OCI-LY1 (cell line): Measurements from ENCODE around the gene ATF6.
"Not testable (repeated sequence)": the region's sequence is repeated elsewhere in the genome, so short reads cannot be mapped to it uniquely, and the experiment has no call there.

Experiments
- H2AFZ ChIP-seq: fragments of 200-600 bp; sonication (generic), shearing (Covaris generic); 2 replicates; pipeline ENCODE4 v1.6.0; 2014; ENCODE audit warnings: antibody characterized with exemption, mild to moderate bottlenecking, low read length
- H3F3A ChIP-seq: fragments of 200-600 bp; sonication (generic), shearing (Covaris generic); 2 replicates; pipeline ENCODE4 v1.6.0; 2014; ENCODE audit warnings: mild to moderate bottlenecking, antibody characterized with exemption, low read length, moderate library complexity; ENCODE audit not compliant: insufficient read depth
- H3K27ac ChIP-seq: fragments of 200-600 bp; sonication (generic); 2 replicates; pipeline ENCODE4 v1.5.1; 2014; ENCODE audit warnings: low read length, mixed run types, mild to moderate bottlenecking, low read depth; ENCODE audit not compliant: poor library complexity, severe bottlenecking
- H3K27me3 ChIP-seq: fragments of 200-600 bp; sonication (generic); 2 replicates; pipeline ENCODE4 v1.6.0; 2014; ENCODE audit warnings: antibody characterized with exemption, mild to moderate bottlenecking, low read length, moderate library complexity; ENCODE audit not compliant: insufficient read depth
- H3K36me3 ChIP-seq: fragments of 200-600 bp; sonication (generic); 2 replicates; pipeline ENCODE4 v1.6.1; 2014; ENCODE audit warnings: mild to moderate bottlenecking, antibody characterized with exemption, low read length, moderate library complexity, mixed read lengths; ENCODE audit not compliant: insufficient read depth
- H3K4me1 ChIP-seq: fragments of 200-600 bp; sonication (generic); 2 replicates; pipeline ENCODE4 v1.5.1; 2014; ENCODE audit warnings: mild to moderate bottlenecking, low read length, moderate library complexity; ENCODE audit not compliant: insufficient read depth, severe bottlenecking
- H3K4me2 ChIP-seq: fragments of 200-600 bp; sonication (generic), shearing (Covaris generic); 2 replicates; pipeline ENCODE4 v1.6.1; 2014; ENCODE audit warnings: low read length
- H3K4me3 ChIP-seq: fragments of 200-600 bp; sonication (generic); 2 replicates; pipeline ENCODE4 v1.5.1; 2014; ENCODE audit warnings: low read length, low read depth, mild to moderate bottlenecking, mixed read lengths; ENCODE audit not compliant: poor library complexity, severe bottlenecking
- H3K79me2 ChIP-seq: fragments of 200-600 bp; shearing (Covaris generic); 2 replicates; pipeline ENCODE4 v1.6.1; 2016; ENCODE audit warnings: mixed run types, low read length, mixed read lengths; ENCODE audit not compliant: insufficient read depth
- H3K9ac ChIP-seq: fragments of 200-600 bp; sonication (generic), shearing (Covaris generic); 2 replicates; pipeline ENCODE4 v1.6.1; 2014; ENCODE audit warnings: mild to moderate bottlenecking, low read length, mixed read lengths
- H3K9me2 ChIP-seq: fragments of 200-600 bp; sonication (generic), shearing (Covaris generic); 2 replicates; pipeline ENCODE4 v1.6.1; 2014; ENCODE audit warnings: low read depth, mild to moderate bottlenecking, low read length, mixed read lengths
- H3K9me3 ChIP-seq: fragments of 200-600 bp; shearing (Covaris generic); 2 replicates; pipeline ENCODE4 v1.6.1; 2014; ENCODE audit warnings: low read length, mixed read lengths
- H4K20me1 ChIP-seq: fragments of 200-600 bp; sonication (generic), shearing (Covaris generic); 2 replicates; pipeline ENCODE4 v1.6.0; 2016; ENCODE audit warnings: mild to moderate bottlenecking, low read length; ENCODE audit not compliant: insufficient read depth
- CTCF ChIP-seq: fragments of 200-600 bp; sonication (generic), shearing (Covaris generic); IDR thresholded peaks from 2 replicates; pipeline ENCODE4 v1.5.1; 2017; ENCODE audit warnings: mild to moderate bottlenecking, antibody characterized with exemption, low read length, moderate library complexity, mixed read lengths
- EZH2 ChIP-seq: fragments of 200-600 bp; sonication (generic), shearing (Covaris generic); IDR thresholded peaks from 2 replicates; pipeline ENCODE4 v1.8.0; 2017; ENCODE audit warnings: borderline replicate concordance, mixed run types, mild to moderate bottlenecking, antibody characterized with exemption, low read length, moderate library complexity, mixed read lengths

The ATF6 gene

DNA sequence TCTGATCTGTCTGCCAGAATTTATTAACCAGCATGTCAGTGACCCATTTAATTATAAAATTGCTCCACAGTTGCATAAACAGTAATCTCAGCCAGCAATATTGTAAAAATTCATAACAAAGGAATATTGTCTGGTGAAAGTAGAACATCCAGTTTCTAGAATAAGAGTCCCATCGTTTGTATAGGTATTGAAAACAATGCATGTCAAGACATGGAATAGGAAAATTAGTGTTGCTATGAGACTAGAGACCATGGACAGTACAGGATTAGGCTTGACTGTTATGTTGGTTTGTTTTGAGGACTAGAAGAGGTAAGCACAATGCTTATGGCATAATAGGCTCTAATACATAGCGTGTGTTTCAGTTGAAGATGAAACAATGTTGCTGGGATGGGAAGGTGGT lies 37.1 kb downstream of the ATF6 start:
- Histone ChIP-seq H3K4me2 (no peak overlapping the region), H3K27ac (no peak overlapping the region), H3K4me1 (no peaks in the 10 kb centered on the region), H3K79me2 (no peaks in the 10 kb centered on the region), H3K9me3 (no peaks in the 10 kb centered on the region), H3K4me3 (no peak overlapping the region), H4K20me1 (no peaks in the 10 kb centered on the region), H2AFZ (no peak overlapping the region), H3K36me3 (peaks cover 14% of the 10 kb centered on the region; the same call in 1 of the 2 replicates), H3K27me3 (no peaks in the 10 kb centered on the region), H3K9me2 (no peaks in the 10 kb centered on the region), H3K9ac (no peak overlapping the region), H3F3A (no peaks in the 10 kb centered on the region)
- TF ChIP-seq EZH2 (no peak), CTCF (no peak)

DNA sequence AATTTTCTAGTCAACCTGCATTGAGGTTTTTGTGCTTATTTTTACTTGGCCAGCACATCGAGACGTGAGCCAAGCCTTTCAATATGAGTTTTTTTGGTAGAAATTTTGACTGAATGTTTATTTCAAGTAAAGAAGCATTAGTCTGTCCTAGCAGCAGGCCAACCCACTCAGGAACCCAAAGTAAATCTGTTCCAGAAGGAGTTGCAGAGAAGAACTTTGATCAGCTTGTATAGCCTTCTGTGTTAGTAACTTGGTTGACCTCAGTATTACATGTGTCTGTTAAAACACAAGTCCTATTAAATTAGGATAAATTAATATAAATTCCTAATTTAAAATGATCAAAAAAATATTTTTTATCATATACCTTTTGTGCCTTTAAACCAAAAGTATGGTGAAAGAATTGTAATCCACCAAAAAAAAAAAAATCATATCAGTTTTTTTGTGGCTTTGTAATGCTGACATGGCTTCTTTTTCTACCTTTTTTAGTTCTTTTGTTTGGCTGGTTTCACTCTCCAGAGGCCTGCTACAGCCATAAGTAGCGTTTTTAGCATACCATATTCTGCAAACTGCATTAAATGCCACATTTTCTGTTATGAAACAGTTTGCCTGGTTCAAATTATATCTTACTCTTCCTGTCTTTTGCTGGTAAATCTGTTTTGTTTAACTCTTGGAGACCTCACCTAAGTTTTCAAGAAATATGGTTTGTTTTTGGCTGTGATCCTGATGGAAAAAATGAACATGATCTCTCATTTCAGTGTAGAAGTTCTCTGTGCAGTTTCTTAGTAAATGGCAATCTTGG lies 39.5 kb downstream of the ATF6 start:
- H4K20me1 ChIP-seq, result no peaks in the 10 kb centered on the region
- H3K27me3 ChIP-seq, result no peaks in the 10 kb centered on the region
- no peak overlapping the region for H3K27ac ChIP-seq
- peaks cover 16% of the 10 kb centered on the region for H3K36me3 ChIP-seq
- H3F3A ChIP-seq, result no peaks in the 10 kb centered on the region
- H3K4me3 ChIP-seq, result no peak overlapping the region
- peaks cover 6% of the 10 kb centered on the region; the same call in 1 of the 2 replicates for H3K9me3 ChIP-seq
- H2AFZ ChIP-seq, result no peak overlapping the region
- H3K9ac ChIP-seq, result no peak overlapping the region
- H3K4me2 ChIP-seq, result no peak overlapping the region
- no peak for TF ChIP-seq CTCF
- TF ChIP-seq EZH2, result no peak
- no peaks in the 10 kb centered on the region for H3K9me2 ChIP-seq
- no peaks in the 10 kb centered on the region for H3K79me2 ChIP-seq
- no peaks in the 10 kb centered on the region for H3K4me1 ChIP-seq

DNA sequence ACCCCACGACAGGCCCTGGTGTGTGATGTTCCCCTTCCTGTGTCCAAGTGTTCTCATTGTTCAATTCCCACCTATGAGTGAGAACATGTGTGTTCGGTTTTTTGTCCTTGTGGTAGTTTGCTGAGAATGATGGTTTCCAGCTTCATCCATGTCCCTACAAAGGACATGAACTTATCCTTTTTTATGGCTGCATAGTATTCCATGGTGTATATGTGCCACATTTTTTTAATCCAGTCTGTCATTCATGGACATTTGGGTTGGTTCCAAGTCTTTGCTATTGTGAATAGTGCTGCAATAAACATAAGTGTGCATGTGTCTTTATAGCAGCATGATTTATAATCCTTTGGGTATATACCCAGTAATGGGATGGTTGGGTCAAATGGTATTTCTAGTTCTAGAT lies 43.1 kb downstream of the ATF6 start:
- H3K27me3 ChIP-seq, H4K20me1 ChIP-seq, H3F3A ChIP-seq, H2AFZ ChIP-seq, H3K27ac ChIP-seq, H3K9ac ChIP-seq, H3K9me3 ChIP-seq, H3K4me3 ChIP-seq, H3K9me2 ChIP-seq, H3K4me2 ChIP-seq, H3K79me2 ChIP-seq, H3K4me1 ChIP-seq: not testable (repeated sequence)
- peaks cover 21% of the 10 kb centered on the region for H3K36me3 ChIP-seq

GRCh38 chr1:161809656-161810055 lies 43.5 kb downstream of the ATF6 start:
- H3K4me3 ChIP-seq, H3F3A ChIP-seq, H3K9ac ChIP-seq, H3K27me3 ChIP-seq, H4K20me1 ChIP-seq, H3K4me1 ChIP-seq, H3K79me2 ChIP-seq, H3K4me2 ChIP-seq, H3K9me2 ChIP-seq, H3K27ac ChIP-seq, H3K9me3 ChIP-seq, H2AFZ ChIP-seq: not testable (repeated sequence)
- H3K36me3 ChIP-seq, result peaks cover 24% of the 10 kb centered on the region
